Transverse colon (tissue), 3 donors: ENCODE results near the gene CKAP5.

Experiments
- POLR2A ChIP-seq: fragments of 450-650 bp; IDR thresholded peaks from one replicate; pipeline ENCODE4 v1.6.1; 2016; ENCODE audit warnings: antibody characterized with exemption, mild to moderate bottlenecking, moderate library complexity
- TF ChIP-seq, protein P1 (sequence below), 5 experiments: fragments of 200-600 bp in 3 of 5; fragments of 450-650 bp in 2 of 5; sonication (generic) in 3 of 5; IDR thresholded peaks; 1 replicate in 2 of 5; 2 replicates in 3 of 5; pipeline ENCODE4 v1.5.1; 2016 to 2017; ENCODE audit warnings: antibody characterized with exemption in 5 of 5, inconsistent platforms in 3 of 5, mild to moderate bottlenecking in 2 of 5, moderate library complexity in 1 of 5

- TF ChIP-seq POLR2A, result no peak
- TF ChIP-seq, protein P1, sequence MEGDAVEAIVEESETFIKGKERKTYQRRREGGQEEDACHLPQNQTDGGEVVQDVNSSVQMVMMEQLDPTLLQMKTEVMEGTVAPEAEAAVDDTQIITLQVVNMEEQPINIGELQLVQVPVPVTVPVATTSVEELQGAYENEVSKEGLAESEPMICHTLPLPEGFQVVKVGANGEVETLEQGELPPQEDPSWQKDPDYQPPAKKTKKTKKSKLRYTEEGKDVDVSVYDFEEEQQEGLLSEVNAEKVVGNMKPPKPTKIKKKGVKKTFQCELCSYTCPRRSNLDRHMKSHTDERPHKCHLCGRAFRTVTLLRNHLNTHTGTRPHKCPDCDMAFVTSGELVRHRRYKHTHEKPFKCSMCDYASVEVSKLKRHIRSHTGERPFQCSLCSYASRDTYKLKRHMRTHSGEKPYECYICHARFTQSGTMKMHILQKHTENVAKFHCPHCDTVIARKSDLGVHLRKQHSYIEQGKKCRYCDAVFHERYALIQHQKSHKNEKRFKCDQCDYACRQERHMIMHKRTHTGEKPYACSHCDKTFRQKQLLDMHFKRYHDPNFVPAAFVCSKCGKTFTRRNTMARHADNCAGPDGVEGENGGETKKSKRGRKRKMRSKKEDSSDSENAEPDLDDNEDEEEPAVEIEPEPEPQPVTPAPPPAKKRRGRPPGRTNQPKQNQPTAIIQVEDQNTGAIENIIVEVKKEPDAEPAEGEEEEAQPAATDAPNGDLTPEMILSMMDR (IDR thresholded peaks at IDR 0.05), result no peak
Measured at GRCh38 chr11:46879056-46879585, 33.0 kb upstream of the CKAP5 start.
